ENCODE results near the gene LZTS3.

Gene LZTS3

GRCh38 chr20:3193806-3194616 lies 20.7 kb upstream of the LZTS3 start:
- peaks cover 85% of the 10 kb centered on the region for H3K36me3 ChIP-seq (ENCODE audit: insufficient read depth, low read length)
- no peak overlapping the region for H3K4me2 ChIP-seq (ENCODE audit: insufficient read depth, low read length)
- DNase-seq (no peak), ATAC-seq (ENCODE audit: insufficient read depth, low read depth) (no peak)
- no peaks in the 10 kb centered on the region for H3K27me3 ChIP-seq (ENCODE audit: insufficient read depth, low read length, poor library complexity)
- H4K20me1 ChIP-seq (ENCODE audit: insufficient read depth, low read length) = peaks cover 32% of the 10 kb centered on the region
- no peaks in the 10 kb centered on the region for H3K4me1 ChIP-seq (ENCODE audit: insufficient read depth, low read length)
- H3K27ac ChIP-seq (ENCODE audit: low read length) = no peak overlapping the region
- no peaks in the 10 kb centered on the region for H3K9me3 ChIP-seq (ENCODE audit: insufficient read depth, low read length, severe bottlenecking)
- no peak overlapping the region for H2AFZ ChIP-seq (ENCODE audit: low read depth, low read length)
- no peak for TF ChIP-seq CTCF (IDR thresholded peaks at IDR 0.05; ENCODE audit: borderline replicate concordance, extremely low read depth, low read length, poor library complexity, severe bottlenecking)
- no peak for TF ChIP-seq EZH2 (IDR thresholded peaks at IDR 0.05; ENCODE audit: borderline replicate concordance, low read depth, low read length, severe bottlenecking)
- no peak overlapping the region for H3K4me3 ChIP-seq (ENCODE audit: low read depth in 1 of 2, low read length in 2 of 2)
- H3K9ac ChIP-seq (ENCODE audit: low read depth, low read length) = no peak overlapping the region
- no peaks in the 10 kb centered on the region for H3K79me2 ChIP-seq (ENCODE audit: insufficient read depth, low read length)

- H3K27me3 ChIP-seq (ENCODE audit: insufficient read depth, low read length, poor library complexity) = no peaks in the 10 kb centered on the region
- no peak overlapping the region for H3K4me2 ChIP-seq (ENCODE audit: insufficient read depth, low read length)
- H3K36me3 ChIP-seq (ENCODE audit: insufficient read depth, low read length) = peaks cover 79% of the 10 kb centered on the region
- H2AFZ ChIP-seq (ENCODE audit: low read depth, low read length) = no peak overlapping the region
- TF ChIP-seq EZH2 (IDR thresholded peaks at IDR 0.05; ENCODE audit: borderline replicate concordance, low read depth, low read length, severe bottlenecking) = no peak
- no peak for TF ChIP-seq CTCF (IDR thresholded peaks at IDR 0.05; ENCODE audit: borderline replicate concordance, extremely low read depth, low read length, poor library complexity, severe bottlenecking)
- DNase-seq = no peak
- no peaks in the 10 kb centered on the region for H3K9me3 ChIP-seq (ENCODE audit: insufficient read depth, low read length, severe bottlenecking)
- no peaks in the 10 kb centered on the region for H3K79me2 ChIP-seq (ENCODE audit: insufficient read depth, low read length)
- peaks cover 32% of the 10 kb centered on the region for H4K20me1 ChIP-seq (ENCODE audit: insufficient read depth, low read length)
- no peaks in the 10 kb centered on the region for H3K4me1 ChIP-seq (ENCODE audit: insufficient read depth, low read length)
- H3K9ac ChIP-seq (ENCODE audit: low read depth, low read length) = no peak overlapping the region
- no peak overlapping the region for H3K4me3 ChIP-seq (ENCODE audit: low read depth in 1 of 2, low read length in 2 of 2)
- ATAC-seq (ENCODE audit: insufficient read depth, low read depth) = no peak
- H3K27ac ChIP-seq (ENCODE audit: low read length) = no peak overlapping the region
Observed at GRCh38 chr20:3192226-3193015, 19.1 kb upstream of the LZTS3 start.

- Histone ChIP-seq H3K4me2 (ENCODE audit: insufficient read depth, low read length) (no peak overlapping the region), H3K27ac (ENCODE audit: low read length) (no peak overlapping the region), H3K9me3 (ENCODE audit: insufficient read depth, low read length, severe bottlenecking) (no peaks in the 10 kb centered on the region), H2AFZ (ENCODE audit: low read depth, low read length) (no peak overlapping the region), H3K4me1 (ENCODE audit: insufficient read depth, low read length) (no peaks in the 10 kb centered on the region), H3K36me3 (ENCODE audit: insufficient read depth, low read length) (peaks cover 66% of the 10 kb centered on the region), H3K27me3 (ENCODE audit: insufficient read depth, low read length, poor library complexity) (no peaks in the 10 kb centered on the region), H3K9ac (ENCODE audit: low read depth, low read length) (no peak overlapping the region), H3K79me2 (ENCODE audit: insufficient read depth, low read length) (no peaks in the 10 kb centered on the region), H4K20me1 (ENCODE audit: insufficient read depth, low read length) (peaks cover 28% of the 10 kb centered on the region), H3K4me3 (ENCODE audit: low read depth in 1 of 2, low read length in 2 of 2) (no peak overlapping the region)
- DNase-seq = no peak
- ATAC-seq (ENCODE audit: insufficient read depth, low read depth) = no peak
- no peak for TF ChIP-seq EZH2 (IDR thresholded peaks at IDR 0.05; ENCODE audit: borderline replicate concordance, low read depth, low read length, severe bottlenecking)
- TF ChIP-seq CTCF (IDR thresholded peaks at IDR 0.05; ENCODE audit: borderline replicate concordance, extremely low read depth, low read length, poor library complexity, severe bottlenecking) = no peak
Observed at GRCh38 chr20:3190681-3191111, 17.3 kb upstream of the LZTS3 start.
